ENCODE data around the gene MAP2K1. TPM values are rescaled to one million over a fixed set of nuclear protein-coding genes. Genes with fewer than 3 reads are reported as not detected.
"Not testable (repeated sequence)": the region's sequence is repeated elsewhere in the genome, so short reads cannot be mapped to it uniquely, and the experiment has no call there.

Gene MAP2K1
- total RNA-seq, 4 donors from 2014 or later, result 50.4 to 112 (median 69.5) TPM

- no peaks in the 10 kb centered on the region for H3K9me3 ChIP-seq
- peak within 1 kb of the TSS; percentile 90 to 95 (median 92) for H3K27ac ChIP-seq
- in situ Hi-C loops (cut with MboI; ENCODE audit: low sequenced_read_pairs in 4 of 4), result loop anchor here in 2 of 4 donors (5.0 to 10.0 kb wide), 2 partner anchors 110 to 113 kb away; partner anchors contain the start of gene MAP2K1 (in 2 of the 2)
- intact Hi-C loops (cut with DNase I; ENCODE audit: low total_unique reads), result loop anchor here (1.0 to 10.0 kb wide), 5 partner anchors 111 to 1313 kb away; partner anchors contain the start of genes CLPX, DIS3L, MAP2K1 and RAB11A
- H3K4me1 ChIP-seq, result peaks cover 24 to 29% of the 10 kb centered on the region in 2 donors
- no peaks in the 10 kb centered on the region for H3K27me3 ChIP-seq
- H3K36me3 ChIP-seq, result peaks cover 3 to 69% of the 10 kb centered on the region in 2 donors
- DNase-seq (peak; percentile 89 to 95), ATAC-seq (peak; percentile 95)
- peak within 1 kb of the TSS; percentile 72 to 96 (median 88) for H3K4me3 ChIP-seq
- TF ChIP-seq POLR2A (IDR thresholded peaks at IDR 0.05) (peak; percentile 63 to 75), CTCF (IDR thresholded peaks at IDR 0.05 in 4 of 5, conservative IDR thresholded peaks at IDR 0.05 in 1 of 5) (peak; percentile 96 to 99 (median 98))
Observed at GRCh38 chr15:66497502-66498455, 111.1 kb downstream of the MAP2K1 start, which contains the start of gene SNAPC5. TSS of gene SNAPC5 (minus strand) at chr15:66497762. CDS start at chr15:66497731, 31 bp downstream.

GRCh38 chr15:66498501-66499386 lies 112.0 kb downstream of the MAP2K1 start:
- Histone ChIP-seq H3K36me3 (peaks cover 3 to 64% of the 10 kb centered on the region in 2 donors), H3K4me3 (no peak overlapping the region), H3K27ac (peak overlapping the region; percentile 90 to 95 (median 92)), H3K4me1 (peaks cover 34 to 39% of the 10 kb centered on the region in 2 donors), H3K9me3 (no peaks in the 10 kb centered on the region), H3K27me3 (no peaks in the 10 kb centered on the region)
- intact Hi-C loops (cut with DNase I; ENCODE audit: low total_unique reads) (loop anchor here (5.0 to 10.0 kb wide), 4 partner anchors 144 to 1314 kb away; partner anchors contain the start of genes CLPX, DIS3L, RAB11A and TIPIN), in situ Hi-C loops (cut with MboI; ENCODE audit: low sequenced_read_pairs in 4 of 4) (loop anchor here in 2 of 4 donors (5.0 to 10.0 kb wide), 2 partner anchors 111 to 114 kb away; partner anchors contain the start of gene MAP2K1 (in 2 of the 2))
- peak in 2 of 5 experiments; percentile 15 to 26 for TF ChIP-seq CTCF (IDR thresholded peaks at IDR 0.05 in 4 of 5, conservative IDR thresholded peaks at IDR 0.05 in 1 of 5)
- TF ChIP-seq POLR2A (IDR thresholded peaks at IDR 0.05), result no peak
- ATAC-seq (no peak), DNase-seq (no peak)

- H3K27ac ChIP-seq; DNase-seq; H3K4me3 ChIP-seq; ATAC-seq; H3K27me3 ChIP-seq; H3K9me3 ChIP-seq; intact Hi-C loops (cut with DNase I; ENCODE audit: low total_unique reads): not testable (repeated sequence)
- in situ Hi-C loops (cut with MboI; ENCODE audit: low sequenced_read_pairs in 4 of 4), result loop anchor here in 1 of 4 donors (10.0 kb wide), 1 partner anchor 116 kb away; the partner anchor contains the start of gene MAP2K1
- Histone ChIP-seq H3K36me3 (peaks cover 3 to 51% of the 10 kb centered on the region in 2 donors), H3K4me1 (peaks cover 34 to 42% of the 10 kb centered on the region in 2 donors)
Observed at GRCh38 chr15:66500346-66500745, 113.6 kb downstream of the MAP2K1 start.

- no peak for TF ChIP-seq CTCF (IDR thresholded peaks at IDR 0.05 in 4 of 5, conservative IDR thresholded peaks at IDR 0.05 in 1 of 5)
- no peak for TF ChIP-seq POLR2A (IDR thresholded peaks at IDR 0.05)
- H3K4me3 ChIP-seq, result peak overlapping the region in 1 of 4 donors; percentile 92
- intact Hi-C loops (cut with DNase I; ENCODE audit: low total_unique reads), result no loop called here
- no peaks in the 10 kb centered on the region for H3K27me3 ChIP-seq
- ATAC-seq (no peak), DNase-seq (no peak)
- in situ Hi-C loops (cut with MboI; ENCODE audit: low sequenced_read_pairs in 4 of 4), result loop anchor here in 1 of 4 donors (10.0 kb wide), 1 partner anchor 118 kb away; the partner anchor contains the start of gene MAP2K1
- H3K36me3 ChIP-seq, result peaks cover 3 to 51% of the 10 kb centered on the region in 2 donors
- H3K9me3 ChIP-seq, result no peaks in the 10 kb centered on the region
- H3K27ac ChIP-seq, result peak overlapping the region; percentile 29 to 96 (median 92)
- peaks cover 26 to 31% of the 10 kb centered on the region in 2 donors for H3K4me1 ChIP-seq
Observed at GRCh38 chr15:66502491-66502890, 115.8 kb downstream of the MAP2K1 start.

GRCh38 chr15:66503041-66503648 lies 116.4 kb downstream of the MAP2K1 start:
- peaks cover 22 to 27% of the 10 kb centered on the region in 2 donors for H3K4me1 ChIP-seq
- in situ Hi-C loops (cut with MboI; ENCODE audit: low sequenced_read_pairs in 4 of 4), result loop anchor here in 1 of 4 donors (10.0 kb wide), 1 partner anchor 118 kb away; the partner anchor contains the start of gene MAP2K1
- DNase-seq; H3K9me3 ChIP-seq; ATAC-seq; intact Hi-C loops (cut with DNase I; ENCODE audit: low total_unique reads); H3K27me3 ChIP-seq: not testable (repeated sequence)
- peak overlapping the region; percentile 85 to 96 (median 92) for H3K27ac ChIP-seq
- peak overlapping the region; percentile 74 to 95 (median 87) for H3K4me3 ChIP-seq
- peaks cover 3 to 51% of the 10 kb centered on the region in 2 donors for H3K36me3 ChIP-seq

All from gastrocnemius medialis (tissue), 4 donors.